ENCODE results near the gene RFPL2. TPM values are rescaled to one million over a fixed set of nuclear protein-coding genes. Genes with fewer than 3 reads are reported as not detected.
"Not testable (repeated sequence)": the region's sequence is repeated elsewhere in the genome, so short reads cannot be mapped to it uniquely, and the experiment has no call there.

RFPL2 gene
- total RNA-seq, 1 donor from 2014 or later = 11.8 TPM

DNA sequence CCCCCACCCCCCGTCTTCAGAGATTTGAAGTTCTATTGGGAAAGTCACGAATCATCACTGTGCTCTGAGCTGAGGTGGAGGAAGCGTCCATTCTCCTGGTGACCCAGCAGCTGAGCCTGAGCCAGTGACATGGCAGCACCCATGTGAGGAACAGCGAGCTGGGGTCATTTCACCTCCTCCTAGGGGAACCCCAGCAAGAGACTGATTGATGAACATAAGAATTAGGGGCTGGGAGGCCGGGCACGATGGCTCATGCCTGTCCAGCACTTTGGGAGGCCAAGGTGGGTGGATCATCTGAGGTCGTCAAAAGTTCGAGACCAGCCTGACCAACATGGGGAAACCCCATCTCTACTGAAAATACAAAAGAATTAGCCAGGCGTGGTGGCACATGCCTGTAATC lies 11.5 kb downstream of the RFPL2 start:
- not testable (repeated sequence) for H3K27me3 Mint-ChIP-seq (ENCODE audit: unreplicated experiment); H3K9me3 Mint-ChIP-seq (ENCODE audit: unreplicated experiment); H3K4me3 Mint-ChIP-seq (ENCODE audit: unreplicated experiment); H3K36me3 Mint-ChIP-seq (ENCODE audit: low read depth, unreplicated experiment); H3K27ac Mint-ChIP-seq (ENCODE audit: unreplicated experiment); DNase-seq (ENCODE audit: low spot score); H3K4me1 Mint-ChIP-seq (ENCODE audit: unreplicated experiment)

DNA sequence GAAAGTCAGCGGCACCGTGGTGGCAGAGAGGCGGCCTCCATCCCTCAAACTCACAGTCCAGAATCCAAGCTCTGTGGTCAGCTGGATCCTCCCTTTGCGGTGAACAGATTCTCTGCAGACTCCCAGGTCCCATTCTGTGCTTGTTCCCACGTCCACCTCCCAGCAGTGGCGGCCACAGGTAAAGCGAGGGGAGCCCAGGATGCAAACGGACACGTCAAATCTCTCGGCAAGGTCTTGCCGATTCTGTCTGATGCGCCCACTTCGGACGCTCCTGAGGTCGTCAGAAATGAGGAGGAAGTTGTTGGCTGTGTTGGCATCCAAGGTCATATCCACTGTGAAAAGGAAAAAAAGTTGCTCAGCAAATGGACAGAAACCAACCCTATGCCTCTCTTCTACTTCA lies 13.9 kb downstream of the RFPL2 start:
- not testable (repeated sequence) for DNase-seq (ENCODE audit: low spot score); H3K4me3 Mint-ChIP-seq (ENCODE audit: unreplicated experiment); H3K36me3 Mint-ChIP-seq (ENCODE audit: low read depth, unreplicated experiment); H3K4me1 Mint-ChIP-seq (ENCODE audit: unreplicated experiment); H3K27me3 Mint-ChIP-seq (ENCODE audit: unreplicated experiment); H3K27ac Mint-ChIP-seq (ENCODE audit: unreplicated experiment); H3K9me3 Mint-ChIP-seq (ENCODE audit: unreplicated experiment)

DNA sequence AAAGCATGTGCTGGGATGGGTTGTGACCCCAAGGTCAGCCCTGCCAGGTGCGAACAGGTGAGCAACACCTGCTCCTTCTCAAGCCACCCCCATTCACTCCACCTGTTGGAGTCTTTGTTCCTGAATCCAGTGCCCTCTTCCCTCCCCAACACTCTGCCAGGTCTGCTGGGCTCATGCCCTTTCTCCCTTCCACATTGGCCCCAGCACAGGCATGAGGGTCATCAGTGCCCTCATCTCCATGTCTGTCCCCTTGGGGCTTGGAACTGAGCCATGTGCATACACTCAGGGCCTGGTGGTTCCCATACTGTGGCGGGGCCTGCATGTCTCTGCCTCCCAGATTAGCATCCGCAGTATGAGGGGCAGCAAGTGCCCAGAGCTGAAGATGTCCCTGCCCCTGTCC lies 19.1 kb downstream of the RFPL2 start:
- H3K9me3 Mint-ChIP-seq (ENCODE audit: unreplicated experiment) = no peaks in the 10 kb centered on the region
- H3K27me3 Mint-ChIP-seq (ENCODE audit: unreplicated experiment) = peaks cover 4% of the 10 kb centered on the region
- no peak overlapping the region for H3K27ac Mint-ChIP-seq (ENCODE audit: unreplicated experiment)
- TF ChIP-seq, protein P1, sequence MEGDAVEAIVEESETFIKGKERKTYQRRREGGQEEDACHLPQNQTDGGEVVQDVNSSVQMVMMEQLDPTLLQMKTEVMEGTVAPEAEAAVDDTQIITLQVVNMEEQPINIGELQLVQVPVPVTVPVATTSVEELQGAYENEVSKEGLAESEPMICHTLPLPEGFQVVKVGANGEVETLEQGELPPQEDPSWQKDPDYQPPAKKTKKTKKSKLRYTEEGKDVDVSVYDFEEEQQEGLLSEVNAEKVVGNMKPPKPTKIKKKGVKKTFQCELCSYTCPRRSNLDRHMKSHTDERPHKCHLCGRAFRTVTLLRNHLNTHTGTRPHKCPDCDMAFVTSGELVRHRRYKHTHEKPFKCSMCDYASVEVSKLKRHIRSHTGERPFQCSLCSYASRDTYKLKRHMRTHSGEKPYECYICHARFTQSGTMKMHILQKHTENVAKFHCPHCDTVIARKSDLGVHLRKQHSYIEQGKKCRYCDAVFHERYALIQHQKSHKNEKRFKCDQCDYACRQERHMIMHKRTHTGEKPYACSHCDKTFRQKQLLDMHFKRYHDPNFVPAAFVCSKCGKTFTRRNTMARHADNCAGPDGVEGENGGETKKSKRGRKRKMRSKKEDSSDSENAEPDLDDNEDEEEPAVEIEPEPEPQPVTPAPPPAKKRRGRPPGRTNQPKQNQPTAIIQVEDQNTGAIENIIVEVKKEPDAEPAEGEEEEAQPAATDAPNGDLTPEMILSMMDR (IDR thresholded peaks at IDR 0.05; ENCODE audit: unreplicated experiment) = no peak
- no peaks in the 10 kb centered on the region for H3K36me3 Mint-ChIP-seq (ENCODE audit: low read depth, unreplicated experiment)
- H3K4me1 Mint-ChIP-seq (ENCODE audit: unreplicated experiment) = no peaks in the 10 kb centered on the region
- H3K4me3 Mint-ChIP-seq (ENCODE audit: unreplicated experiment) = no peak overlapping the region
- DNase-seq (ENCODE audit: low spot score) = no peak

DNA sequence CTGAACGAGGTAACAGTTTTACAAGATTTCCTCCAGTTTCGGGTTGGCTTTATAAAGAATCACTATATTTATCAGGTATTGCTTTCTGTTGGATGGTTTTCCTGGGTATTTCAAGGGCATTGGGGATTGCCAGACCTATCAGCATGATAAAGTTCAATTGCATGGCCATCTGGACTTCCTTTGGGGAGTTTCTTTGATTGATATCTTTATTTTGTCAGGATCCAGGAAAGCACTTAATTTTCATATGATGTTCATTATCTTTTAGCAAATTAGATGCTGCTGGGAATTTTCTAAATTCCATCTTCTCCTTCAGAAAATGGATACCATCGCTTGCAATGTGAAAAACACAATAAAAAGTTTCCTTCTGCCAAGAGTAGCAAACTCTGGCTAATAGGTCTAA lies 21.2 kb downstream of the RFPL2 start:
- Mint-ChIP-seq H3K27ac (ENCODE audit: unreplicated experiment) (no peak overlapping the region), H3K27me3 (ENCODE audit: unreplicated experiment) (peaks cover 6% of the 10 kb centered on the region), H3K4me3 (ENCODE audit: unreplicated experiment) (no peak overlapping the region), H3K36me3 (ENCODE audit: low read depth, unreplicated experiment) (no peaks in the 10 kb centered on the region), H3K9me3 (ENCODE audit: unreplicated experiment) (no peaks in the 10 kb centered on the region), H3K4me1 (ENCODE audit: unreplicated experiment) (no peaks in the 10 kb centered on the region)
- DNase-seq (ENCODE audit: low spot score) = no peak
- TF ChIP-seq, protein P1 (IDR thresholded peaks at IDR 0.05; ENCODE audit: unreplicated experiment) = no peak

DNA sequence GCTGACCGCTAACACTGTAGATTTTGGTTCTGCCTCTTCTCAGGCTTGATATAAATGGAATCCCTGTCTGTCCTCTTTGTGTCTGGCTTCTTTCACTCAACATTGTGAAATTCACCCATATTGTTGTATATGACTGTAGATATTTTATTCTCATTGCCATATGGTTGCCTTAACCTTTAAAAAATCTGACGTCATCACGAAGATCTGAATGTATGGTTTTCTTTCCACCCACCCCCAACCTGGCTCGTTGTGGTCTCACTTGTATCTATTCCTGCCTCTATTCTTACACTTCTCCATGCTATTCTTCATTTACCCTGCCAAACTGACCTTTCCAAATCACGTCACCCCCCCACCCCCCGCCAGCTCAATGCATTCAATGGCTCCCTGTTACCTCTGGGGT lies 23.8 kb downstream of the RFPL2 start:
- Mint-ChIP-seq H3K4me1 (ENCODE audit: unreplicated experiment) (no peaks in the 10 kb centered on the region), H3K9me3 (ENCODE audit: unreplicated experiment) (no peaks in the 10 kb centered on the region), H3K27me3 (ENCODE audit: unreplicated experiment) (peaks cover 9% of the 10 kb centered on the region), H3K36me3 (ENCODE audit: low read depth, unreplicated experiment) (no peaks in the 10 kb centered on the region), H3K27ac (ENCODE audit: unreplicated experiment) (no peak overlapping the region), H3K4me3 (ENCODE audit: unreplicated experiment) (no peak overlapping the region)
- TF ChIP-seq, protein P1 (IDR thresholded peaks at IDR 0.05; ENCODE audit: unreplicated experiment) = no peak
- DNase-seq (ENCODE audit: low spot score) = no peak

DNA sequence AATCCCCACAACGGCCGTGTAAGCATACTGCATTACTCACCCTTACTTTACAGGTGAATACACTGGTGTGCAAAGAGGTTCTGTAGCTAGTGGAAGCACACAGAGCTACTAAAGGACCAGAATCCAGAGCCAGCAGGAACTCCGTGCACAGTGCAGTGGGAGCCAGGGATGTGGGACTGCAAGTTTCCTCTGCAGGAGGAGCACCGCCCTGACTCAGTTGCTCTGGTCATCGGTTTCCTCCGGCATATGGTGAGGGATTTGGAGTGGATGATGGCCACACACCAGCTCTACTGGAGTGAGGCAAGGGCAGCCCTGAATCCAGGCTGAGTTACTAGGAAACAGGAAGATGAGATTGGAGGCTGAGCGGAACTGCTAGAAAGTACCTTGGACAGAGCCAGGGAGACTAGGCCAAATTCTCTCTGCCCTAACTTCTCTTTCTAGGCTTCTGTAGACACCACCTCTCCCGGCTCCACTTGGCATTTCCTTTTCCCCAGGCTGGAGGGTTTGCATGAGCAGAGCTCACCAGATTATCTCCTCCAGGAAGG lies 27.6 kb downstream of the RFPL2 start:
- Mint-ChIP-seq H3K9me3 (ENCODE audit: unreplicated experiment) (no peaks in the 10 kb centered on the region), H3K27me3 (ENCODE audit: unreplicated experiment) (peaks cover 12% of the 10 kb centered on the region), H3K4me3 (ENCODE audit: unreplicated experiment) (no peak overlapping the region), H3K36me3 (ENCODE audit: low read depth, unreplicated experiment) (no peaks in the 10 kb centered on the region), H3K4me1 (ENCODE audit: unreplicated experiment) (peaks cover 6% of the 10 kb centered on the region), H3K27ac (ENCODE audit: unreplicated experiment) (no peak overlapping the region)
- TF ChIP-seq, protein P1 (IDR thresholded peaks at IDR 0.05; ENCODE audit: unreplicated experiment) = no peak
- no peak for DNase-seq (ENCODE audit: low spot score)

All from endothelial cell (in vitro differentiated cells).